GM12878 (cell line): ENCODE results near the gene NAT9. TPM values are rescaled to one million over a fixed set of nuclear protein-coding genes. Genes with fewer than 3 reads are reported as not detected.

ENCODE experiments used
- ATAC-seq: fragments of 200-7000 bp; cut with Tn5 transposase; 3 replicates; pipeline ENCODE4 v1.9.1; 2020; ENCODE audit warnings: mild to moderate bottlenecking, moderate library complexity
- BruUV-seq: library from RNA; stranded (reverse); fragments of 400-500 nt; replicated peaks from 2 replicates; lab custom pipeline; 2021; lab: Mats Ljungman, UMichigan
- CTCF ChIA-PET: fragments of 300-600 bp; sonication (Branson Sonifier 250); formaldehyde crosslinking; extraction: SDS; loops from one replicate; lab custom pipeline; 2021; ENCODE audit warnings: inconsistent platforms; lab: Yijun Ruan, JAX
- POLR2A ChIA-PET: fragments of 350-600 bp; formaldehyde crosslinking; extraction: SDS; loops from one replicate; lab custom pipeline; 2021; ENCODE audit warnings: inconsistent platforms; lab: Charles Lee
- RAD21 ChIA-PET: fragments of 300-600 bp; sonication (Branson Sonifier 250); formaldehyde crosslinking; loops from one replicate; lab custom pipeline; 2023; ENCODE audit warnings: antibody characterized with exemption; ENCODE audit not compliant: unreplicated experiment; lab: Charles Lee
- SMC1A ChIA-PET: fragments of 300-600 bp; sonication (Branson Sonifier 250); formaldehyde crosslinking; loops from one replicate; lab custom pipeline; 2023; ENCODE audit not compliant: unreplicated experiment, uncharacterized antibody; lab: Charles Lee
- DNase-seq: peaks from one replicate; pipeline ENCODE4 v3.0.0-alpha.2; 2011; ENCODE audit warnings: low read depth, low spot score
- FAIRE-seq: peaks from 3 replicates; lab custom pipeline; 2011; peaks lifted over from hg19 to GRCh38; lab: Jason Lieb, UNC
- H2AFZ ChIP-seq: 2 replicates; pipeline ENCODE4 v1.6.0; 2011; ENCODE audit warnings: low read depth, low read length, control low read depth; ENCODE audit not compliant: control insufficient read depth
- H3K27ac ChIP-seq: 2 replicates; pipeline ENCODE4 v1.5.1; 2011; ENCODE audit warnings: control low read depth; ENCODE audit not compliant: control insufficient read depth, insufficient read depth
- H3K27me3 ChIP-seq, 2 experiments: replicated peaks in 1 of 2; 2 replicates each; pipeline versions ENCODE4 v1.6.0 to v1.6.1; 2011; ENCODE audit warnings: low read length in 1 of 2; ENCODE audit not compliant: control insufficient read depth in 2 of 2, insufficient read depth in 2 of 2
- H3K36me3 ChIP-seq, 2 experiments: 2 replicates each; pipeline ENCODE4 v1.5.1; 2011; ENCODE audit warnings: low read length in 1 of 2; ENCODE audit not compliant: control insufficient read depth in 2 of 2, insufficient read depth in 2 of 2
- H3K4me1 ChIP-seq: 2 replicates; pipeline ENCODE4 v1.6.1; 2011; ENCODE audit warnings: mild to moderate bottlenecking, low read length, moderate library complexity, mixed read lengths; ENCODE audit not compliant: control insufficient read depth, insufficient read depth
- H3K4me2 ChIP-seq: 2 replicates; pipeline ENCODE4 v1.6.0; 2011; ENCODE audit warnings: control low read depth; ENCODE audit not compliant: control insufficient read depth, insufficient read depth
- H3K4me3 ChIP-seq: fragments of 200-600 bp; sonication (generic); 2 replicates; pipeline ENCODE4 v1.5.1; 2016
- H3K79me2 ChIP-seq: 2 replicates; pipeline ENCODE4 v1.6.0; 2011; ENCODE audit warnings: low read length; ENCODE audit not compliant: control insufficient read depth, insufficient read depth
- H3K9ac ChIP-seq: 2 replicates; pipeline ENCODE4 v1.8.0; 2011; ENCODE audit warnings: low read length, control low read depth, mixed read lengths; ENCODE audit not compliant: control insufficient read depth, insufficient read depth
- H3K9me3 ChIP-seq: replicated peaks from 3 replicates; pipeline ENCODE4 v1.5.1; 2011; ENCODE audit warnings: mild to moderate bottlenecking, low read length; ENCODE audit not compliant: control insufficient read depth, insufficient read depth
- H4K20me1 ChIP-seq: 2 replicates; pipeline ENCODE4 v1.6.0; 2011; ENCODE audit not compliant: control insufficient read depth, insufficient read depth
- CBX3 ChIP-seq: fragments of 200-600 bp; sonication (generic); IDR thresholded peaks from 2 replicates; pipeline ENCODE4 v1.6.1; 2016; ENCODE audit warnings: low read depth, borderline replicate concordance
- CBX5 ChIP-seq: sonication (generic); IDR thresholded peaks from 2 replicates; pipeline ENCODE4 v1.6.1; 2016; ENCODE audit warnings: low read depth, moderate library complexity, mild to moderate bottlenecking, inconsistent platforms
- CEBPZ ChIP-seq: fragments of 150-350 bp; IDR thresholded peaks from 2 replicates; pipeline ENCODE4 v1.6.1; 2016; ENCODE audit warnings: low read depth, low read length
- CHD4 ChIP-seq: fragments of 200-600 bp; sonication (generic); IDR thresholded peaks from 2 replicates; pipeline ENCODE4 v1.6.1; 2016; ENCODE audit warnings: mild to moderate bottlenecking
- EGR1 ChIP-seq, 2 experiments: IDR thresholded peaks; 1 replicate in 1 of 2; 2 replicates in 1 of 2; pipeline ENCODE4 v1.6.1; 2011 to 2012; ENCODE audit warnings: low read depth in 2 of 2, low read length in 2 of 2, borderline replicate concordance in 1 of 2, mild to moderate bottlenecking in 1 of 2, moderate library complexity in 1 of 2
- FOXM1 ChIP-seq: IDR thresholded peaks from 2 replicates; pipeline ENCODE4 v1.6.1; 2012; ENCODE audit warnings: low read depth, mild to moderate bottlenecking, inconsistent platforms, low read length, moderate library complexity
- HDGF ChIP-seq: fragments of 450-650 bp; IDR thresholded peaks from 2 replicates; pipeline ENCODE4 v1.6.1; 2016; ENCODE audit warnings: antibody characterized with exemption
- IKZF1 ChIP-seq: fragments of 450-650 bp; conservative IDR thresholded peaks from 2 replicates; pipeline ENCODE4 v1.6.1; 2017; ENCODE audit warnings: antibody characterized with exemption, mild to moderate bottlenecking
- LARP7 ChIP-seq: fragments of 450-650 bp; IDR thresholded peaks from 2 replicates; pipeline ENCODE4 v1.6.1; 2017; ENCODE audit warnings: mild to moderate bottlenecking
- MEF2B ChIP-seq: fragments of 450-650 bp; IDR thresholded peaks from 2 replicates; pipeline ENCODE4 v1.6.1; 2018; ENCODE audit warnings: mild to moderate bottlenecking, moderate library complexity; ENCODE audit not compliant: partially characterized antibody, poor library complexity, severe bottlenecking
- NFYB ChIP-seq: IDR thresholded peaks from 2 replicates; pipeline ENCODE4 v1.6.1; 2011; ENCODE audit warnings: low read depth, mild to moderate bottlenecking, low read length, improper control_type of control experiment, moderate library complexity; ENCODE audit not compliant: insufficient read depth
- SMC3 ChIP-seq: IDR thresholded peaks from 2 replicates; pipeline ENCODE4 v1.6.1; 2011; ENCODE audit warnings: low read length, improper control_type of control experiment, borderline replicate concordance
- STAT3 ChIP-seq: IDR thresholded peaks from 2 replicates; pipeline ENCODE4 v1.6.1; 2011; ENCODE audit warnings: low read depth, low read length, improper control_type of control experiment
- ZNF622 ChIP-seq: fragments of 450-650 bp; IDR thresholded peaks from 2 replicates; pipeline ENCODE4 v1.6.1; 2017; ENCODE audit warnings: mild to moderate bottlenecking, inconsistent platforms
- WGBS: methylation state at CpG from one replicate; pipeline ENCODE4 v1.1.6; 2016; ENCODE audit warnings: low lambda C conversion rate; ENCODE audit not compliant: insufficient replicate concordance, insufficient coverage; ENCODE audit errors: missing lambda C conversion rate; 5-methylcytosine and 5-hydroxymethylcytosine counted together
- in situ Hi-C: fragments of 300-500 bp; cut with MboI; formaldehyde crosslinking; loops from 9 replicates; pipeline ENCODE4 v1.14.3; 2018; ENCODE audit warnings: mixed read lengths
- intact Hi-C: fragments of 100-400 bp; cut with micrococcal nuclease; formaldehyde crosslinking; loops from one replicate; pipeline ENCODE4 v1.14.2; 2022; ENCODE audit not compliant: unreplicated experiment
- polyA plus RNA-seq, 11 experiments: library from polyadenylated mRNA; depleted of rRNA in 4 of 11; unstranded in 6 of 11; stranded (reverse) in 5 of 11; fragments of >200 nt; fragmentation: Nextera tagmentation in 4 of 11; fragmentation: Illumina TruSeq in 1 of 11; extraction: Ambion mirVana in 4 of 11; extraction: Trizol in 1 of 11; gene quantifications; 1 replicate in 1 of 11; 2 replicates in 10 of 11; pipeline versions ENCODE4 v1.2.1 to v1.2.3, GENCODE V29; 2011 to 2016; ENCODE audit warnings: inconsistent platforms in 2 of 11, missing spikeins in 2 of 11, low read depth in 1 of 11
- total RNA-seq, 4 experiments: library from RNA; depleted of rRNA in 3 of 4; stranded (reverse); fragments of >200 nt in 3 of 4; fragmentation: Illumina TruSeq in 1 of 4; extraction: Trizol in 1 of 4; gene quantifications; 2 replicates each; pipeline versions ENCODE4 v1.2.1 to v1.2.3, GENCODE V29; 2013 to 2021

Gene NAT9
- total and polyA plus RNA-seq, 10 of the 15 experiments (the other 5 are each of a cell fraction or from before 2014, with no cell fraction given) = 3.5 to 45.3 (median 27.3) TPM

- ChIA-PET SMC1A (no interaction called here), RAD21 (no interaction called here), POLR2A (no interaction called here), CTCF (no interaction called here)
- intact Hi-C loops = no loop called here
- Histone ChIP-seq H2AFZ (no peak overlapping the region), H3K27me3 (no peaks in the 10 kb centered on the region), H3K36me3 (peaks cover 0 to 1% of the 10 kb centered on the region in 2 experiments; a peak in 3 of 4 replicates), H3K9me3 (no peaks in the 10 kb centered on the region), H3K27ac (no peak overlapping the region), H3K4me1 (no peaks in the 10 kb centered on the region), H3K4me2 (no peak overlapping the region), H4K20me1 (no peaks in the 10 kb centered on the region)
- FAIRE-seq = no peak
- no peak for ATAC-seq
- DNase-seq = no peak
- BruUV-seq = no TSS peak
- WGBS = 82% methylated on average over 15 of the region's 16 CpGs
- no peak for TF ChIP-seq LARP7
- no peak for TF ChIP-seq CBX3
- TF ChIP-seq, all 136 proteins: peak for 0
- Histone ChIP-seq H3K4me3 (no peak overlapping the region), H3K79me2 (no peaks in the 10 kb centered on the region), H3K9ac (no peak overlapping the region)
- in situ Hi-C loops = no loop called here
Measured at GRCh38 chr17:74819801-74820436, 43.8 kb upstream of the NAT9 start.

GRCh38 chr17:74818291-74818938, 42.3 kb upstream of the NAT9 start:
- CTCF ChIA-PET = interaction anchor here (1.5 kb wide), 1 partner anchor 44 kb away, joined by 6 read pairs; no protein-coding TSS in a partner anchor

More at GRCh38 chr17:74818291-74818938, 42.3 kb upstream of the NAT9 start:
- no peak for FAIRE-seq
- Histone ChIP-seq H3K36me3 (peaks cover 0 to 1% of the 10 kb centered on the region in 2 experiments; a peak in 2 of 4 replicates), H3K4me1 (no peaks in the 10 kb centered on the region)
- RAD21 ChIA-PET = no interaction called here
- TF ChIP-seq NFYB = no peak
- TF ChIP-seq EGR1 (IDR thresholded peaks at IDR 0.05; ENCODE audit: borderline replicate concordance in 1 of 2, low read depth in 2 of 2, low read length in 2 of 2) = no peak
- no peak for TF ChIP-seq IKZF1
- TF ChIP-seq CEBPZ = no peak
- TF ChIP-seq CBX5 = no peak
- TF ChIP-seq HDGF = no peak
- no peak for TF ChIP-seq MEF2B
- no peak for TF ChIP-seq ZNF622
- no peak for TF ChIP-seq STAT3
- no peak for TF ChIP-seq FOXM1
- TF ChIP-seq SMC3 = no peak
- no peak for TF ChIP-seq CHD4
- TF ChIP-seq, all 136 proteins: peak for 0
- Histone ChIP-seq H3K79me2 (no peaks in the 10 kb centered on the region), H3K4me2 (no peak overlapping the region), H3K9me3 (no peaks in the 10 kb centered on the region), H2AFZ (no peak overlapping the region), H4K20me1 (no peaks in the 10 kb centered on the region), H3K27ac (no peak overlapping the region), H3K4me3 (no peak overlapping the region), H3K27me3 (no peaks in the 10 kb centered on the region), H3K9ac (no peak overlapping the region)
- SMC1A ChIA-PET = no interaction called here
- 88% methylated on average over 16 of the region's 16 CpGs for WGBS
- intact Hi-C loops = no loop called here
- in situ Hi-C loops = no loop called here
- no TSS peak for BruUV-seq
- DNase-seq (no peak), ATAC-seq (no peak)
- POLR2A ChIA-PET = no interaction called here
